ENCODE measurements around the gene PRL. TPM values are rescaled to one million over a fixed set of nuclear protein-coding genes. Genes with fewer than 3 reads are reported as not detected.

Gene PRL
- not detected in 2 replicates for polyA plus RNA-seq (2014; cell fraction: cytosol; rRNA removed)
- polyA plus RNA-seq (2014; cell fraction: nucleus; rRNA removed), result not detected in 2 replicates

DNA sequence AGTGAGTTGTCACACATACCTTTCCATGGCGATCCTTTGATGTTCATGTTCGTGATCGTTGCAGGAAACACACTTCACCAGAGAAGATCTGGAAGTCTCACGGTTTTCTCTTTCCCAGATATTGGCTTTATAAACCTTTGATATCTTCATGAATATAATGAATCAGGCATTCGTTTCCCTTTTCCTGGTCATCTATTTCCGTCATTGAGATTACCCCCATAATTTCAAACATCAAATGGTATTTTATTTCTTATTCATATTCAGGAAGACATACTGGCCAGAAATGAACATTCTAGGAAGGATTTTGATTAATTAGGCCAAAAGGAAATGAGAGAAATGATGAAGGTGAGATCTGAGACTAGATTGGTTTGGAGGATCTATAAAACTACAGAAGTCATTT is at the start of gene PRL:
TSS of gene PRL (minus strand) at position 101 of the 400 bp plus-strand sequence. CDS start at position 47, 54 bp downstream.
- DNase-seq (ENCODE audit: low spot score), result no peak

DNA sequence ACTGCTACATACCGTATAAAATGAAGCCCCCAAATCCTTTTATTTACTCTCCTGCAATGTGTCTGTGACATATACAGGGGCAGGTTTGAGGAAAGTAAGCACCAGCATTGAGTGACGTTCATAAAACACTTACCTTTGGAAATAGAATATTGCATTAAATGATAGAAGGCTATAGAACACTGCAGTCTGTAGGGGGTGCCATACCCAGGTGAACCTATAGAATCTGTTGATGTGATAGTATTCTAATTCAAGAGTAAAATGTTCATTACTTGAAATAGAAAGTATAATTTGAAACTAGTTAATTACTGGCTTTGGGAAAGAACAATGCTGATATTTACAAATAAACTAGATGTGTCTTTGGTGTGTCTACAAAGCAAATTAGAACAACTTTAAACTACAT is 47.0 kb upstream of the PRL start:
- DNase-seq (ENCODE audit: low spot score), result no peak

DNA sequence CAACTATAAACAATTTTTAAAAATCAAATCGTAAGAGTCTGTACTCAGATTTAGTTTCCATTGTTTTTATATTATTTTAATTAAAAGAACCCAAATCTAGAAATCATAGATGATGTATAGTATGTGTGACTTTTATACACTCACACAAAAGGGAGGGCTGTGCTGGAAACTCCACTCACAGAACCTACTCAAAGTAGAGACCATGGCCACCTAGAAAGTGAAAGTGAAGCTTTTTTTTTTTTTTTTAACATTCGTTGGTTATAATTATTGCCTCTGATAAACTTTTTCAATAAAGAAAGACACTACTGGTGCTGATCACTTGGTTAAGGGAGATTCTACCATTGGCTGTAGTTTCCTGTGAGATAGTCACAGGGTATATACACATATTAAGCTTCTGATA is 37.9 kb upstream of the PRL start:
- no peak for DNase-seq (ENCODE audit: low spot score)

DNA sequence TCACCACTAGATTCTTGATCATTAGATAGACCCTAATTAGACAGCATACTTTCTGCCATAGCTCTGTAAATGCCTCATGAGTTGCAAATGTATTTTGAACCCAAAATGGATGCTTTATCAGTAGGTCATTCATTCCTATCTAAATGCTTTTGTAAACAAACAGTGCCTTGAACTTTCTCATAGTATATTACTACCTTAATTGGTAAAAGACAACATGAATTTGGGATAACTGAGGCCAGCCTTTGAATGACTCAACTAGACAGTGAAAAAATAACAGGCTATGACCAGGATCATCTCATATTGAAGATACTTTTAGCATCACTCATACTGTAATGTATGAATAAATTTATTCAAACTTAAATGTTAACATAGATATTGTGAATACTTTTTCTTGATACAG is 37.0 kb upstream of the PRL start:
- no peak for DNase-seq (ENCODE audit: low spot score)

DNA sequence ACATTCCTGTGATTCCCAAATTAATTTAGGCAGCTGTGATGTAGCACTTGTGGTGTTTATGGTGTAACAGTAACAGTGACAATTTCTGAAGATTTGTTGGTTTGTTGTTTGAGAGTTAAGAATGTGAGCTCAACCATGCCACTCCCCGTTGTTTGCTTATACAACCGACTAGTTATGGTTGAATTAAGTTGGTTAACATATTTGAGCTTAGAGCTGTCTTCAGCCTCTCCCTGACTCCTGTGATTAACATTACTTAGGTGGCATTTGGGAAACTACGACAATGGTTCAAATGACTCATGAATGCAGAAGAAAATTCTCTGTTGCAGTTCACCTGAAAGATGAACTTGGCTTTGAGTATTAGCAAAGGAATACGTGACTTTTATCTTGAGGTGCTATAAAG is 35.9 kb upstream of the PRL start:
- no peak for DNase-seq (ENCODE audit: low spot score)

DNA sequence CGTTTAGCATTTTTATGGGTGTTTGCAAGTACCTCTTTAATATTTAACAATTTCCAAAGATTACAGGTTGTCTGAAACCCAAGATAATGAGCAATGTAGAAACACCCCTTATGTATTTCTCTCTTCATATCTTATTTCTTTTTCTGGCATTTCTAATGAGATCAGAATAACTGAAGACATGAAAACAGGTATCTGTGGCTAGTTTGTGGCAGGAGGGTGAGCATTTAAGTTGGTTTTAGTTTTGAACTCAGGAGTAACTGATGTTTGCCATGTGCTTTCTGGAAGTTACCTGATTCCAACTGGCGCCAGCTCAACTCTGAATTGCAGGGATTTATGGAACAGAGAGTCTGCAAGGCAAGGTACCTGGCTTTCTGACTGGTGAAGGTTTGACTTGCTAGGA is 35.4 kb upstream of the PRL start:
- DNase-seq (ENCODE audit: low spot score), result no peak

DNA sequence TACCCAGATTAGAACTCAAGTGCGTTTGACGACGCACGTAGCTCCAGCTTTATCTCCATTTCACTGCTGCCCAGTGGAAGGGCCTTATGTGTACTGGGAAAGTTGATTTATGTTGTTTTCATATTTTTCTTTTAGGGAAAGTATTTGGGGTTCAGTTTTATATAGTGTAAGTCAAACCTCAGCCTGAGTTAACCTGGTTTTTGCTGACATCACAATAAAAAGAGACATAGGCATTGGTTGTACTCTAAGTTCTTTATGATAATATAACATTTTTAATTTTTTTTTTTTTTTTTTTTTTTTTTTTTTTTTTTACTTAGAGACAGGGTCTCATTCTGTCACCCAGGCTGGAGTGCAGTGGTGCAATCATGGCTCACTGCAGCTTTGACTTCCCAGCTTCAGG is 34.1 kb upstream of the PRL start:
- no peak for DNase-seq (ENCODE audit: low spot score)

DNA sequence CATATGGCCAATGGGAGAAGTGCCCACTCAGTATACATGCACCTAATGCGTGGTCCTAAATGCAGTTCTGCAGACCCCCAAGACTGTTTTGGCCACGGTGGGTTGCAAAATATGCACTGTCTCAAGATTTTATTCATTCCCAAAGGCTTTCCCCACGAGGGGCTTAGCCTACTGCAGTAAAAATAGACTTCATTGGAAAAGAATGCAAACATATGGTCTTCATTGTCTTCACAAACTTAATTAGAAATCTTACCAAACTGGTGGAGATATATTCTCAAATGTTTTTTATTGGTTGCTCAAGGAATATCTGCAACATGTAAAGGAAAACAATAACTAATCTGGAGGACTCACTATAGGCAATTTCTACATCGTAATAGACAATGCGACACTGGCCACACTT is 31.6 kb upstream of the PRL start:
- no peak for DNase-seq (ENCODE audit: low spot score)

DNA sequence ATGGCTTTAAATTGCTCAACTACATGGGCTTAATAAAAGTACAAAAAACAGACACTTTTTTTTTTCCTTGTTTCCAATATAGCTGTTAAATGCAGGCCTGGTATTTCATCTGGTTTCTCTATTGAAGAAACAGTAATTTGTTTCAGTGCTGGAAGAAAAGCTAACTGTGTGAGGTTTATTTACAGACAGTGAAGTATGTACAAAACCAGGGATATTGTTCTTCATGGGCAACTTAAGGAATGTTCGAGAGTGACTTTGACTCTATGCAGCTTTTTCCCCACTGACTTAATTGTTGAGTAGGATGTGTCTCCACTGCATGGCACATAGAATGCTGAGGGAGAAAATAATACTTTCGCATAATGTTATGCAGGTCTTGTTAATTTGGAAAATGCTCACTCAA is 31.0 kb upstream of the PRL start:
- DNase-seq (ENCODE audit: low spot score), result no peak

DNA sequence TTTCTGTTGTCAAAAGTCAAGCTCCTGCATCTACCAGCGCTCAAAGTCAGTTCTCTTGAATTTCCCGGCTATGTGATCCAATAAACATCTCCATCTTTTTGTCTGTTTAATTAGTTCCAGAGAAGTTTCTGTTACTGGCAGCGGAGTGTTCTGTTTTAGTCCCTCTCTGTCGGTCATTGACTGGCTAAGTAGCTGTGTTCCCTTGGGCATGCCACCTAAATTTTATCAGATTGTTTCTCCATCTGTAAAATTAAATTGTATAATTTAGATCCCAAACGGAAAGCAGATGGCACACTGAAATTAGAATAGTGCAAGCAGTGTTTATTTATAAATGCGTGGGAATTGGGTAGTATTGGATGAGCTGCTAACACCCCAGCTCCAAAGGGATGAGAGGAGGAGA is 29.7 kb upstream of the PRL start:
- peak; percentile 79 for DNase-seq (ENCODE audit: low spot score)

DNA sequence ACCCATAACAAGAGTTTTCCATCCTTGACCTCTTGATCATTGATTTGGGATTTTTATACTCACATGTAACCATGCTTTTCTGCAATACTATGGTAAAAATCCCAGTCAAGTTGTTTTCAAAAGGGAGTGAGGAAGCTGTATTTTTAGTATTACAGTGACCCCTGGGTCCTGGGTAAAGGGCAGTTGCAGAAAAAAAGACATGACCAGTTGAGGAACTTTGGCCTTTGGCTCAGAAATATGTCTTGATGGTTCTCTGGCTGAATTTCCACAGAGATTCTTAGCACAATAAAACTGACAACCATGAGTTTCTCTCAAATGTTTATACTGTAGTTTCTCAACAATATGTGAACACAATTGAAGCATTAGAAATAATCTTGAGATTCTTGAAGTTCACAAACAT is 28.6 kb upstream of the PRL start:
- no peak for DNase-seq (ENCODE audit: low spot score)

DNA sequence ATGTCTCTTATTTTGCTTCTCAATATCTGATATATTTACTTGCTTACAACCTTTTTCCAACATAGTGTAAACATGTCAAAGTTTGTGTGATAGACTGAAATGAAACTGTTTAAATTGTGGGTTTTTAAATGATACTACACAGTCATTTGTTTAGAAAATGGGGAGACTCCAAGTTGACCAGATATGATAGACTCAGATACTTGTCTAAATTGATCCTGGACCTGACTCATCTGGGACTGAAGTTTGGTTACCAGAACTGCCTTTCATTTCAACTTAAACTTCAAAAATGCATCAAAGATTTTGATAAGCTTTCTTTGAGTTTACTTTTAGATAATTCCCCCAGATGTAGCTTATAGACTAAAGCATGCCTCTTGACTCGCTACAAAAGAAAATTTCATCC is 27.0 kb upstream of the PRL start:
- no peak for DNase-seq (ENCODE audit: low spot score)

DNA sequence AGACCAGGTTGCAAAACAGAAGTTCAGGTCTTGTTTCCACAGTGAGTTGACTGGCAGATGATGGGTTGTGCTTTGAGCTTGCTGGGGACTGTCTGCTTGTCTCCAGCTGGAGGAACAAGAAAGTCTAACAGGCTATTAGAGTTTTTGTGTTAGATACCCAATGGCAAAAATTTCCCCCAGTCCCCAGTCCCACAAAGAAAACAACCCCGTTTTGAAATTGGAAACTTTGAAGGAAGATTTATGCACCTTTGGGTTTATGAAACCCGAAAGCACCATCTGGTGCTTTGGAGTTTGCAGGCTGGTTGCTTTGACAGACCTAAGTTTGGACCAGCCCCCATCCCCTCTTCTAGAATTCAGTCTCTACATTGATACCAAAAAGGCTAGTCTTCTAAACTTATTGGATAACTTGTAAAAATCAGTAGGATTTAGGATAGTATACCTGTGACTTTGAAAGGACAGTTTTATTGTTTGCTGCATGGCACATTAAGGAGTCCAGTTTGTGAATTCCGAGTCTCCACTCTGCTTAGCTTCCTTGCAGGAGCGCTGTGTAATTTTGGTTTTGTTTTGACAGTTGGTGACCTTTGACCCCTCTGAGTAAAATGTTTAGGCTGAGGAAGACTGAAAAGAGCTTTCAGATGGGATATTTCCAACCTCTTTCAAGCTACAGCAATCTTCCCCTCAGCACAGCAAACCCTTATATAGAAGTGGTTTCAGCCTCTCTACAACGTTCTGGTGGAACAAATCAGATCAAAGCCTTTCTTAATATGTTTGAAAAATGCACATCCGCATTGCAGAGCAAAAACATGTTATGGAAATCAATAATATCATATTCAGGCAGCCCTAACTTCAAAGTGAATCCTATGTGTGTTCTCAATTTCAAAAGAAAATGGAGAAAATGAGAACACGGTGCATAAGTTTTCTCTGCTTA is 25.5 kb upstream of the PRL start:
- DNase-seq (ENCODE audit: low spot score), result no peak

DNA sequence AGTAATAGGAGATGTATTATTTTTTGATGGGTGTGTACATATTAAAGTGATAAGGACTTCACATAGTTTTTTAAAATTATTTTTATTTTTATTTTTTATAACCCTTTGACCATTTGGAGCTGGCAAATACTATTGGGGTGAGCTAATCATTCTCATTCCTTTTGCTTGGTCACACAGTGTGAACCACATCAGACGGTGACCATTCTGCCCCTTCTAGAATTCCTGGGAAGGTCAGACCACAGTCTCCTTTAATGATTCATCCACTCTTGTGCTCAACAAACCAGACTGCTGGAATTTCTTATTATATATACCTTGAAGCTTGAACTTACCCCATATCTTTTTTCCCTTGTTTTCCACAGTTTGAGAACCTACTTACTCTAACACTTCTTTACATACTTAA is 23.9 kb upstream of the PRL start:
- DNase-seq (ENCODE audit: low spot score), result no peak

DNA sequence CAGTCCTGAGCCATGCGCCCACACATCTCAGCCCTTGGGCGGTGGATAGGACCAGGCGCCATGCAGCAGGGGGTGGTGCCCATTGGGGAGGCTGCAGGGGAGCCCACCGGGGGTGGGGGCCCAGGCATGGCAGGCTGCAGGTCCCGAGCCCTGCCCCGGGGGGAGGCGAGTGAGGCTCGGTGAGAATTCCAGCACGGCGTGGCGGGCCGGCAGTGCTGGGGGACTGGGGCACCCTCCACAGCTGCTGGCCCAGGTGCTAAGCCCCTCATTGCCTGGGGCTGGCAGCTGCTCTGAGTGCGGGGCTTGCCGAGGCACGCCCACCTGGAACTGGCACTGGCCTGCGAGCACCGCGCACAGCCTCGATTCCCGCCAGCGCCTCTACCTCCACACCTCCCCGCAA is 21.6 kb upstream of the PRL start:
- DNase-seq (ENCODE audit: low spot score), result no peak

DNA sequence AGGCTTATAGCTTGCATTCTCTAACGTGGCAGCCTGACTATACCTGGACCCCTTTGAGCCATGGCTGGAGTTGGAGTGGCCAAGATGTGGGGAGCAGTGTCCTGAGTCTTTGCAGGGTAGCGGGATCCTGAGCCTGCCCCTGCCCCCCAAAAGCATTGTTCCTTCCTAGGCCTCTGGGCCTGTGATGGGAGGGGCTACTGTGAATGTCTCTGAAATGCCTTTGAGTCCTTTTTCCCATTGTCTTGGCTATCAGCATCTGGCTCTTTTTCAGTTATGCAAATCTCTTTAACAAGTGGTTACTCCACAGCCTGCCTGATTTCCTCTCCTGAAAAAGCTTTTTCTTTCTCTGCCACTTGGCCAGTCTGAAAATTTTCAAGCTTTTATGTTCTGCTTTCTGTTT is 17.0 kb upstream of the PRL start:
- no peak for DNase-seq (ENCODE audit: low spot score)

DNA sequence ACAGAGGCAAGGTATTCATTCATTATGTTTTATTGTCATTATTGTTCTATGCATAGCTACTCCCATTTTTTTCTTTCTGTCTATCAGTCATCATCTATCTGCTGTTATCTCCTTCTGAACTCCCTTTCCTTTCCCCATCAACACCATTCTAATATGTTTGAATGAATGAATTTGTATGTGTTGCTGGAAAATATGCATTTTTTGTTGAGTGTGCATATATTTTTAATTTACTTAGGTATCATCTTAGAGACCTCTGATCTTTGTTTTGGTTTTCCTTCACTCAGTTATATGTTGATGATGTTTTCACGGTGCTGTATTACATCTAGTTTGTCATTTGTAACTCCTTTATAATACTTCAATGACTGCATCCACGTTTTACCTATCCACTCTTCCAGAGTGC is 12.1 kb upstream of the PRL start:
- DNase-seq (ENCODE audit: low spot score), result no peak

DNA sequence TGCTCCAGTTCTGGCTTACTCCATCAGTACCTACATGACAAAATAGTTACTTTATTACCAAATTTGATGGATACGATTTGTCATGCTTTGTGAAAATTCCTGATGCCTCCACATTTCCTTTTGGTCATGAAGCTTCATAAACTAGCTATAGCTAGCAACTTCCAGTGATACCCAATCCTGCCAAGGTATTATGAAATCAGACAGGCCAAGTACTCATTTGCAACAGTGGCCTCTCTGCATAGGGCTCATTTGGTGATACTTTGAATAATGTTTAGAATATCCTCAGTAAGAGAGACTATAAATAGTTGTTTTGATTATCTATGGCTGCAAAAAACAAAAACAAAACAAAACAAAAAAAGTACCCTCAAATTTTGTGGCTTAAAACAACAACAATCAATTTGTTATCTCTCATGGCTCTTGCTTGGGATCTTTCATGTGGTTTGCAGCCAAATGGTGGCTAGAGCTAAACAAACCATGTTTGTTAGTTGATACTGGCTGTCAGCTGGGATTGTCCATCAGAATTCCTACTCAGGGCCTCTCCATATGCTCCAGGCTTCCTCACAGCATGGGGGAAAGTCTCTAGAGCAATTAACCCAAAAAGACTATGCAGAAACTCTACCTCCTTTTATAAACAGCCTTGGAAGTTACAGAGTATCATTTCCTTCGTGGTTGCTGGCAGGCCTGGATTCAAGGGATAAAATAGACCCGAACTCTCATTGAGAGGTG is 10.1 kb upstream of the PRL start:
- DNase-seq (ENCODE audit: low spot score), result no peak

DNA sequence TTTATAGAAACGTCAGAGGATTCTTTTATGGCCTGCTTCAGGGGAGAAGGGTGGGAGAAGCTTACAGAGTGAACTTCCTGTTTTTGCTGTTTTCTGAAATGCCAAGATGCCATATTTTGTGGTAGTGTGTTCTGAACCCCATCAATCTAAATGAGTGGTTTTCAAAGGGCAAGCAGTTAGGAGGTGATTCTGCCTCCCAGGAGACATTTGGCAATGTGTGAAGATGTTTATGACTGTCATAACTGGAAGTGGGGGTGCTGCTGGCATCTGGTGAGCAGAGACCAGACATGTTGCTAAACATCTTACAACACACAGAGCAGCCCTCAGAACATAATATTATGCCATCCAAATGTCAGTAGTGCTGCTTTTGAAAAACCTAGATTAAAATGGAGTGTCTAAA is 6.0 kb upstream of the PRL start:
- no peak for DNase-seq (ENCODE audit: low spot score)

DNA sequence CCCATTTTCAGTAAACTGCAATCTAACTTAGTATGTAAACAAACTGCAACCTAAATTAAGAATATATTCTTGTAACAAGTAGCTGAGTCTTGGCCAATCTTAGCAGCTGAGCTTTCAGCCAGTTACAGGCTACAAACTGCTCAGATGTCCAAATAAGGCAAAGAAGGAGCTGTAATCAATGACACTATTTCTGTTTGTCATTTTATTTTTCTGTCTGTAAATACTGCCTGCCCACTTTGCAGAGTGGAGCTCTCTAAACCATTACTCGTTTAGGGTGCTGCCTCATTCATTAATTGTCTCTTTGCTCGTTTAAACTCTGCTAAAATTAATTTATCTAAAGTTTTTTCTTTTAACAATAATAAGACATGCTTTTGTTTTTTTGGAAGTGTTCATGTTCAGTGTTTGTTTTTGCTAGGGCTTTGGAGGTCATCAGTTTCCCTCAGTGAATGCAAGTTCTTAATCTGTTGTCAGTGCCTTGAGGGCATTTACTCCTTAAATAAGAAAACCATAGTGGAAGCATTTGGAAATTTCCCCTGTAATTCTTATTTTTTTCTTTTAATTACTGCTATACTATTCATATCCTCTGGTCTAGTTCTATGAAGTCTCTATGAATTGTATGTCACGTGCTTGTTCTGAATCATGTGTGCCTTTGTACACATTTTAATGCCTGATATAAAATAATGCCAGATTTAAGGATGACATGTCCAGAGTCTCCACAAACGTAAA is 3.6 kb upstream of the PRL start:
- DNase-seq (ENCODE audit: low spot score), result no peak

DNA sequence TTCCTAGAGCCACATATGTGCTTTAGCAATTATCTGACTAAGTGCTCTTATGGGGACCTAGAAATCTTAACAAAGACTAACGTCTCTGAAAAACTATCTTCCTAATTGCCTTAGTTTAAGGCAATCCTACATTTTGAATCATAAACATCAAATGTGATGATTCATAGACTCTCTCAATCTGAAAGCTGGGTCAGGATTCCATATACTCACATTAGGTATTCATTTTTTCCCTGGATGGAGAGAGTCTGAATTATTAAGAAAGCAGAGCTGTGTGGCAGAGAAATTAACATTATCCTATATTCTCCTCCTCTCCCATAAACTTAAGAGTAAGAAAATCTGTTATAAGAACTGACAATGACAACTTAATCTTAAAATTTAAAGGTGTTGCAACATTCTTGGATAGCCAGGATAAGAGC is 1.6 kb upstream of the PRL start:
- DNase-seq (ENCODE audit: low spot score), result no peak

DNA sequence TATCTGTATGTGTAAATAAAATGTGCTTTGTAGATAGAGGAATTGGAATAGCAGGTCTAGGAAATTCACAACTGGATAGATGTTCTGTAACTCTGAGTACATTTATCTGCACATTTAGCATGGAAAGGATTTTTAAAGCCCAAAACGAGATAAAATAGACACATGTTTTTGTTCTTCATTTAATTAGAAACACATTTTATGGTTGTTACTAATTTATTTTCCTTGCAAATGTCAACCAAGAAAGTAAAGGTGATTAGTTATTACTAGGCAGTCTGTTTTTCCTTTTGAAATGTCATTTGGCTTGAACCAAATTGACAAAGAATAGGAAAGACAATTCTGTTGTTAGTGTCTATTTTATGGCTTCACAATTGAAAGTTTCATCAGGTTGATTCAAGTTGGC is 769 bp downstream of the PRL start:
- no peak for DNase-seq (ENCODE audit: low spot score)

Data from SK-N-DZ (cell line).